CD4-positive, alpha-beta T cell (primary cell): Measurements from ENCODE around the gene ARFIP1. TPM values are rescaled to one million over a fixed set of nuclear protein-coding genes. Genes with fewer than 3 reads are reported as not detected.

Experiments
- ATAC-seq: fragments of 200-7000 bp; cut with Tn5 transposase; one replicate; pipeline ENCODE4 v1.10.0; 2022; ENCODE audit warnings: mild to moderate bottlenecking; ENCODE audit not compliant: poor library complexity
- CTCF ChIA-PET: fragments of 350-600 bp; sonication (Branson Sonifier 250); formaldehyde crosslinking; loops from one replicate; lab custom pipeline; 2021; ENCODE audit warnings: antibody characterized with exemption, inconsistent platforms; lab: Charles Lee
- POLR2A ChIA-PET: fragments of 350-600 bp; sonication (Branson Sonifier 250); formaldehyde crosslinking; loops from one replicate; lab custom pipeline; 2021; ENCODE audit warnings: antibody characterized with exemption, inconsistent platforms; lab: Charles Lee
- DNase-seq, 14 experiments: peaks; one replicate each; pipeline ENCODE4 v3.0.0-alpha.2; 2013 to 2020; ENCODE audit warnings: mixed read lengths in 2 of 14
- H3K27ac ChIP-seq, 2 donors: one replicate each; pipeline versions ENCODE4 v1.5.1 to v1.7.0; 2013; ENCODE audit warnings: low read length in 2 of 2, low read depth in 1 of 2, mild to moderate bottlenecking in 1 of 2
- H3K27me3 ChIP-seq, 2 experiments: 1 replicate in 1 of 2; 2 replicates in 1 of 2; pipeline versions ENCODE4 v1.6.1 to v1.7.0; 2013; ENCODE audit warnings: low read length in 2 of 2, control low read depth in 1 of 2, mild to moderate bottlenecking in 1 of 2, moderate library complexity in 1 of 2; ENCODE audit not compliant: insufficient read depth in 2 of 2, control insufficient read depth in 1 of 2
- H3K36me3 ChIP-seq: one replicate; pipeline ENCODE4 v1.6.1; 2013; ENCODE audit warnings: low read length, control low read depth; ENCODE audit not compliant: insufficient read depth
- H3K4me1 ChIP-seq: one replicate; pipeline ENCODE4 v1.6.1; 2013; ENCODE audit warnings: low read length, control low read depth; ENCODE audit not compliant: insufficient read depth
- H3K4me3 ChIP-seq: one replicate; pipeline ENCODE4 v1.5.1; 2013; ENCODE audit warnings: mild to moderate bottlenecking, low read length, moderate library complexity
- H3K9me3 ChIP-seq, 2 experiments: 1 replicate in 1 of 2; 2 replicates in 1 of 2; pipeline versions ENCODE4 v1.6.1 to v1.7.0; 2013; ENCODE audit warnings: low read length in 2 of 2, mild to moderate bottlenecking in 2 of 2, control low read depth in 1 of 2, moderate library complexity in 1 of 2; ENCODE audit not compliant: control insufficient read depth in 1 of 2, insufficient read depth in 1 of 2
- H3K27ac Mint-ChIP-seq: one replicate; pipeline ENCODE4 v1.8.0; 2020; ENCODE audit warnings: mixed read lengths
- H3K27me3 Mint-ChIP-seq: one replicate; pipeline ENCODE4 v1.8.0; 2021; ENCODE audit warnings: mixed read lengths
- H3K36me3 Mint-ChIP-seq: one replicate; pipeline ENCODE4 v1.8.0; 2021; ENCODE audit warnings: low read depth, mixed read lengths
- H3K4me1 Mint-ChIP-seq: one replicate; pipeline ENCODE4 v1.8.0; 2021; ENCODE audit warnings: low read depth, mixed read lengths
- H3K4me3 Mint-ChIP-seq: one replicate; pipeline ENCODE4 v1.8.0; 2020; ENCODE audit warnings: mild to moderate bottlenecking, mixed read lengths
- H3K9me3 Mint-ChIP-seq: one replicate; pipeline ENCODE4 v1.8.0; 2020; ENCODE audit warnings: mixed read lengths
- intact Hi-C, 2 experiments: fragments of 100-400 bp; cut with DNase I in 1 of 2; cut with micrococcal nuclease in 1 of 2; formaldehyde crosslinking; loops; one replicate each; pipeline versions ENCODE4 v1.15.1 to v1.9.0; 2023 to 2025; cut with DNase I, micrococcal nuclease
- total RNA-seq, 174 experiments: library from RNA in 2 of 174; stranded (reverse) in 2 of 174; gene quantifications; one replicate each; pipeline ENCODE4 v1.2.3 and lab custom pipeline; 2021 to 2026
- TF ChIP-seq, protein P1 (sequence below): fragments of 200-600 bp; IDR thresholded peaks from one replicate; pipeline ENCODE4 v1.8.0; 2022; ENCODE audit warnings: antibody characterized with exemption, mild to moderate bottlenecking

The ARFIP1 gene
- total RNA-seq, 2 experiments from 2014 or later, result 2.6 to 3.0 TPM

DNA sequence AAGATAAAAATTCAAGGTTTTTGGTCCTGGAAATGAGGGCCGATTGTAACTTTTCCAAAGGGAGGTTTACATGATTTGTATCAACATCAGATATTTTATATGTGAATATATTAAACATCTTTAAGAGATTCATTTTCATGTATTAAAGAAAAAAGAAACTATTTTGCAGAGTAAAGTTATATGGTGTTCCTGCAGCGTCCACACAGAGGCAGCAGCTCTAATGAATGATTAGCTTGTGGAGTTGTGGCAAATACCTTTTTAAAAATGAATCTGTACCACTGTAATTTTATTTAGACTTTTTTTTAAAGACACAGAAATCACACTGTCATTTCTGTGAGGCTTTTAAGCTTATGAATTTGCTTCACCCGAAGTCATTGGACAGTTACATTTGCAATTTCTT, 130.8 kb downstream of the ARFIP1 start:
- intact Hi-C loops, result no loop called here
- TF ChIP-seq, protein P1, sequence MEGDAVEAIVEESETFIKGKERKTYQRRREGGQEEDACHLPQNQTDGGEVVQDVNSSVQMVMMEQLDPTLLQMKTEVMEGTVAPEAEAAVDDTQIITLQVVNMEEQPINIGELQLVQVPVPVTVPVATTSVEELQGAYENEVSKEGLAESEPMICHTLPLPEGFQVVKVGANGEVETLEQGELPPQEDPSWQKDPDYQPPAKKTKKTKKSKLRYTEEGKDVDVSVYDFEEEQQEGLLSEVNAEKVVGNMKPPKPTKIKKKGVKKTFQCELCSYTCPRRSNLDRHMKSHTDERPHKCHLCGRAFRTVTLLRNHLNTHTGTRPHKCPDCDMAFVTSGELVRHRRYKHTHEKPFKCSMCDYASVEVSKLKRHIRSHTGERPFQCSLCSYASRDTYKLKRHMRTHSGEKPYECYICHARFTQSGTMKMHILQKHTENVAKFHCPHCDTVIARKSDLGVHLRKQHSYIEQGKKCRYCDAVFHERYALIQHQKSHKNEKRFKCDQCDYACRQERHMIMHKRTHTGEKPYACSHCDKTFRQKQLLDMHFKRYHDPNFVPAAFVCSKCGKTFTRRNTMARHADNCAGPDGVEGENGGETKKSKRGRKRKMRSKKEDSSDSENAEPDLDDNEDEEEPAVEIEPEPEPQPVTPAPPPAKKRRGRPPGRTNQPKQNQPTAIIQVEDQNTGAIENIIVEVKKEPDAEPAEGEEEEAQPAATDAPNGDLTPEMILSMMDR, result no peak
- peaks cover 5% of the 10 kb centered on the region for H3K36me3 ChIP-seq
- ChIA-PET CTCF (no interaction called here), POLR2A (no interaction called here)
- DNase-seq (no peak), ATAC-seq (no peak)
- Mint-ChIP-seq H3K4me1 (no peaks in the 10 kb centered on the region), H3K27ac (no peak overlapping the region), H3K27me3 (no peaks in the 10 kb centered on the region), H3K9me3 (no peaks in the 10 kb centered on the region), H3K4me3 (no peak overlapping the region), H3K36me3 (peaks cover 40% of the 10 kb centered on the region)
- H3K4me1 ChIP-seq, result no peaks in the 10 kb centered on the region
- no peaks in the 10 kb centered on the region for H3K27me3 ChIP-seq
- H3K27ac ChIP-seq, result no peak overlapping the region
- no peak overlapping the region for H3K4me3 ChIP-seq
- H3K9me3 ChIP-seq, result no peaks in the 10 kb centered on the region

DNA sequence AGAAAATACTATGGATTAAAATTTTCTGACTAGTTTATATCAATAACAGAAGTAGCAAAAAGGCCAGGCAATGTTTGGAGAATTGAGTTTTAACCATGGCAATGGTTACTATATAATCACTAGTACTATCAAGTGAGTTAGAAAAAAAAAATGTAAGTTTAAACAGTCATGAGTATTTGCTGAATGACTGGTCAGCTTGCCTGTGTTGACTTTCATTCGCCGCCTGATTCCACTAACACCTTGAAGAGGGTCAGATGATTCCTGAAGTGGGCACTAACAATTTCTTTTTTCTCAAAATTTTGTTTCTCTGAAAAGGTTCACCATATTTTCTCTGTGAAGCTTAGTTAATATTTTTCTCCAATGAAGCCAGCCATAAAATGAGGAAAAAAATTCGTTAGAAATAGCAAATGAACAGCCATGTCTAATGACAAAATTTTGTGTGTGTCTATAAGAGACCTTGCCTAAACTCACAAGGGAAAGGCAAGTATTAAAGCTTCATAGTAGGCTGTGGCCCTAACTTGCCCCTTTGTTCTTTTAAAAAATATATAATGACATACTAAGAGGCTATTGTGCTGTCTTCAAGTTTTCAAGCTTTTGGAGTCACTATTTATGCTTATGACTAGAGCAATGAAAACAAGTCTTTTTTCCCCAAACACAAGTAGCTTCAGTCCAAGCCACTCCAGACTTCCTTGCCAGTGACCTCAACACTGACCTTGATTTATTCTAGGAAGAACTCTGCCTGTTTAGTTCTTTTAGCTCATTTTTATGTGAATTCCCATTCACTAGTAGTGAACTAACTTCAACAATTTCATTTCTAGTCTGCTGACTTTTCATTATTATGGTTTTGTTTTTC, 138.0 kb downstream of the ARFIP1 start:
- Mint-ChIP-seq H3K27me3 (peaks cover 3% of the 10 kb centered on the region), H3K27ac (no peak overlapping the region), H3K4me3 (no peak overlapping the region), H3K4me1 (no peaks in the 10 kb centered on the region), H3K36me3 (peaks cover 27% of the 10 kb centered on the region), H3K9me3 (peaks cover 5% of the 10 kb centered on the region)
- ATAC-seq (no peak), DNase-seq (no peak)
- Histone ChIP-seq H3K4me1 (no peaks in the 10 kb centered on the region), H3K27me3 (no peaks in the 10 kb centered on the region), H3K36me3 (no peaks in the 10 kb centered on the region), H3K9me3 (peaks cover 5 to 10% of the 10 kb centered on the region in 2 experiments), H3K4me3 (no peak overlapping the region), H3K27ac (no peak overlapping the region)
- ChIA-PET CTCF (interaction anchor here (1.2 kb wide), 1 partner anchor 31 kb away, joined by 3 read pairs; no protein-coding TSS in a partner anchor), POLR2A (no interaction called here)
- TF ChIP-seq, protein P1, result no peak
- intact Hi-C loops, result no loop called here

DNA sequence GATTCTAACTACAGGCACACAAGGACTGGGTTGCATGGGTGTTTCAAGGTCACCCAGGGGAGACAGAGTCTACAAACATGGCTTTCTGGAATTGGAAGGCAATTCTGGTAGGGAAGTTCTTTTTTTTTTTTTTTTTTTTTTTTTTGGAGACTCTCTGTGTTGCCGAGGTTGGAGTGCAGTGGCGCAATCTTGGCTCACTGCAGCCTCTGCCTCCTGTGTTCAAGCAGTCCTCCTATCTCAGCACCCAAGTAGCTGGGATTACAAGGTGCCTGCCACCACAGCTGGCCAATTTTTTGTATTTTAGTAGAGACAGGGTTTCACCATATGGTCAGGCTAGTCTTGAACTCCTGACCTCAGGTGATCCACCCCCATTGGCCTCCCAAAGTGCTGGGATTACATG, 140.1 kb downstream of the ARFIP1 start:
- H3K9me3 Mint-ChIP-seq, result peaks cover 5% of the 10 kb centered on the region
- H3K4me1 Mint-ChIP-seq, result no peaks in the 10 kb centered on the region
- CTCF ChIA-PET, result no interaction called here
- no peak overlapping the region for H3K27ac ChIP-seq
- H3K4me3 ChIP-seq, result no peak overlapping the region
- POLR2A ChIA-PET, result no interaction called here
- H3K4me1 ChIP-seq, result no peaks in the 10 kb centered on the region
- intact Hi-C loops, result no loop called here
- no peaks in the 10 kb centered on the region for H3K27me3 ChIP-seq
- ATAC-seq, result no peak
- H3K27me3 Mint-ChIP-seq, result peaks cover 3% of the 10 kb centered on the region
- H3K9me3 ChIP-seq, result peaks cover 5 to 10% of the 10 kb centered on the region in 2 experiments
- TF ChIP-seq, protein P1, result no peak
- H3K27ac Mint-ChIP-seq, result no peak overlapping the region
- no peak for DNase-seq
- peaks cover 27% of the 10 kb centered on the region for H3K36me3 Mint-ChIP-seq
- H3K4me3 Mint-ChIP-seq, result no peak overlapping the region
- no peaks in the 10 kb centered on the region for H3K36me3 ChIP-seq
